Type B pancreatic cell (in vitro differentiated cells): ENCODE results near the gene PKIB. TPM values are rescaled to one million over a fixed set of nuclear protein-coding genes. Genes with fewer than 3 reads are reported as not detected.

ENCODE experiments used
- DNase-seq: peaks from one replicate; pipeline ENCODE4 v3.0.0; 2021; ENCODE audit warnings: mixed read lengths; ENCODE audit not compliant: unreplicated experiment; ENCODE audit errors: extremely low spot score
- H3K27ac Mint-ChIP-seq: 2 replicates; pipeline ENCODE4 v1.8.0; 2021; ENCODE audit warnings: mild to moderate bottlenecking, mixed read lengths
- H3K27me3 Mint-ChIP-seq: 2 replicates; pipeline ENCODE4 v1.8.0; 2021; ENCODE audit warnings: mixed read lengths
- H3K36me3 Mint-ChIP-seq: 2 replicates; pipeline ENCODE4 v1.8.0; 2021; ENCODE audit warnings: mixed read lengths
- H3K4me1 Mint-ChIP-seq: one replicate; pipeline ENCODE4 v1.8.0; 2021; ENCODE audit warnings: mixed read lengths; ENCODE audit not compliant: unreplicated experiment
- H3K4me3 Mint-ChIP-seq: 2 replicates; pipeline ENCODE4 v1.8.0; 2021; ENCODE audit warnings: mild to moderate bottlenecking, mixed read lengths
- H3K9me3 Mint-ChIP-seq: 2 replicates; pipeline ENCODE4 v1.8.0; 2021; ENCODE audit warnings: mixed read lengths
- CTCF ChIP-seq: fragments of 200-600 bp; sonication (generic); conservative IDR thresholded peaks from 2 replicates; pipeline ENCODE4 v1.5.0; 2021; ENCODE audit warnings: antibody characterized with exemption, mild to moderate bottlenecking
- total RNA-seq: library from RNA; stranded (reverse); gene quantifications from 2 replicates; pipeline ENCODE4 v1.2.1, GENCODE V29; 2021; ENCODE audit warnings: low replicate concordance

The PKIB gene
- total RNA-seq, 1 donor from 2014 or later: 31.7 TPM

GRCh38 chr6:122683989-122684651 lies 73.9 kb downstream of the PKIB start:
- Mint-ChIP-seq H3K4me3 (no peak overlapping the region), H3K27me3 (no peaks in the 10 kb centered on the region), H3K27ac (no peak overlapping the region), H3K9me3 (peaks cover 8% of the 10 kb centered on the region), H3K4me1 (peaks cover 5% of the 10 kb centered on the region), H3K36me3 (peaks cover 11% of the 10 kb centered on the region)
- DNase-seq: no peak
- TF ChIP-seq CTCF: no peak

DNA sequence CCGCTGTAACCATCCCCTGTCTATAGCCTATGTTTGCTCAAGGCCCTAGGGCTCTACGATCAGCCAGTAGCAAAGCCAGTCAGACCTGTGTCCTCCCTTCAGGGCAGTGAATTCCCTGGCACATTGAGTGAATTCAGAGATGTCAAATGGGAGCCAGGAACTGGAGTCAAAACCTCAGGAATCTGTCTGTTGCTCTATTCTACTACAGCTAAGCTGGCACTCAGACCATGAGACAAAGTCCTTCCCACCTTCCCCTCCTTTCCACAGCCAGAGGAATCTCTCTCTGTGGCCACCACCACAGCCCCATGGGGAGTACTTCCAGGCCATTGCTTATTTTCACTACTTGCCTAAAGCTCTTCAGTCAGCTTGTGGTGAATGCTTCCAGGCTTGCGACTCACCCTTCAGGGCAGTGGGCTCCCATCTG lies 82.0 kb downstream of the PKIB start:
- H3K27me3 Mint-ChIP-seq: no peaks in the 10 kb centered on the region
- H3K36me3 Mint-ChIP-seq: peaks cover 11% of the 10 kb centered on the region
- no peak for TF ChIP-seq CTCF
- no peak overlapping the region for H3K27ac Mint-ChIP-seq
- no peak for DNase-seq
- peaks cover 11% of the 10 kb centered on the region for H3K9me3 Mint-ChIP-seq
- no peak overlapping the region for H3K4me3 Mint-ChIP-seq
- peaks cover 18% of the 10 kb centered on the region for H3K4me1 Mint-ChIP-seq

DNA sequence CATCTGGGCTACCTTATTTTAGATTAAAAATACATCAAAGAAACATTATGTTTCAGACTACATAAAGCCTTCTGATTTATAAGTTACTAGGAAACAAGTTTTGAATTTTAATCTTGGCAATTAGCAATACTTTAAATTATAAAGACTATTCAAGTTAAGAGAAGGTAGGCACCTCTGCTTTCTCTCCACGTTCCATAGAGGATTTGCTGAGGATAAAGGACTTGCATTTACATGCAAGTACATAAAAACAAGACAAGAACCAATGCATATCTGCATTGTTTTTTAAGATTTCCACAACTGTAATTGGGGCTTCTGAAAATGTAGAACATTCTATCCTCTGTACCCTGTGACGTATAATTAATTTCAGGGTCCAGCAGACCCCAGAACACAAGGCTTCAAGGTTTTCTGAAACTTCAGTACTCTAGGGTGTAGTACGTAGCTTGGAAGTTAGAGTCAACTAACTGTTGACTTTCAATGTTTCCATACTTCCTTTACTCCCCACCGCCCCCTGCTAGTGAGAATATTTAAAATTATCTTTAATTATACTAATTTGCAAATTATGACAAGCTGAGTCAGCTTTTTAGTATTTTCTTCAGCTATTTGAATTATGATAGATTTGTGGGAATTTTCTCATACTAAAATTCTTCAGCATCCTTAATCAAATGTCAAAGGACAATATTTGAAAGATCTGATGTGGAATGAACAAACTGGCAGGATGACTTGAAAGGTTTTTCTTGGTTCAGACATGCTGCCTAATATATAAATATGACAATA lies 82.8 kb downstream of the PKIB start:
- Mint-ChIP-seq H3K27ac (no peak overlapping the region), H3K36me3 (peaks cover 14% of the 10 kb centered on the region), H3K27me3 (no peaks in the 10 kb centered on the region), H3K4me1 (peaks cover 18% of the 10 kb centered on the region), H3K9me3 (peaks cover 11% of the 10 kb centered on the region), H3K4me3 (no peak overlapping the region)
- TF ChIP-seq CTCF: no peak
- no peak for DNase-seq

GRCh38 chr6:122694075-122694474 lies 83.9 kb downstream of the PKIB start:
- H3K27me3 Mint-ChIP-seq: no peaks in the 10 kb centered on the region
- H3K9me3 Mint-ChIP-seq: peaks cover 9% of the 10 kb centered on the region
- DNase-seq: no peak
- no peak for TF ChIP-seq CTCF
- H3K4me1 Mint-ChIP-seq: peaks cover 18% of the 10 kb centered on the region
- H3K4me3 Mint-ChIP-seq: no peak overlapping the region
- H3K36me3 Mint-ChIP-seq: peaks cover 12% of the 10 kb centered on the region
- no peak overlapping the region for H3K27ac Mint-ChIP-seq

GRCh38 chr6:122694602-122695001 lies 84.4 kb downstream of the PKIB start:
- peaks cover 9% of the 10 kb centered on the region for H3K36me3 Mint-ChIP-seq
- no peak overlapping the region for H3K27ac Mint-ChIP-seq
- no peak for DNase-seq
- no peaks in the 10 kb centered on the region for H3K27me3 Mint-ChIP-seq
- no peak overlapping the region for H3K4me3 Mint-ChIP-seq
- H3K9me3 Mint-ChIP-seq: peaks cover 5% of the 10 kb centered on the region
- H3K4me1 Mint-ChIP-seq: peaks cover 18% of the 10 kb centered on the region
- TF ChIP-seq CTCF: no peak
